22Rv1 (cell line): ENCODE results near the gene EEF1AKMT1.

Source experiments
- CTCF ChIP-seq: fragments of 450-650 bp; IDR thresholded peaks from 2 replicates; pipeline ENCODE4 v1.5.1; 2017; ENCODE audit warnings: mild to moderate bottlenecking
- ZFX ChIP-seq: fragments of 450-650 bp; IDR thresholded peaks from 2 replicates; pipeline ENCODE4 v1.6.1; 2017; ENCODE audit warnings: antibody characterized with exemption, borderline replicate concordance

- TF ChIP-seq CTCF (no peak), ZFX (no peak)
Observed at GRCh38 chr13:20798027-20798426, 24.3 kb upstream of the EEF1AKMT1 start.
